Right hindlimb (tissue), 1 donor: Measurements from ENCODE around the gene CCDC124.

Source experiments
- DNase-seq: peaks from one replicate; pipeline ENCODE4 v3.0.0-alpha.2; 2018

The CCDC124 gene

GRCh38 chr19:17989425-17990094 is 56.7 kb downstream of the CCDC124 start:
- DNase-seq, result no peak

- no peak for DNase-seq
Measured at GRCh38 chr19:17993076-17993813, 60.4 kb downstream of the CCDC124 start.
